Measurements from ENCODE around the gene FBXW7. TPM values are rescaled to one million over a fixed set of nuclear protein-coding genes. Genes with fewer than 3 reads are reported as not detected.
A peak's percentile ranks its signal among the peaks of the same experiment; 100 is the strongest.

The FBXW7 gene
- total RNA-seq, 1 experiment from 2014 or later: 27.1 TPM

DNA sequence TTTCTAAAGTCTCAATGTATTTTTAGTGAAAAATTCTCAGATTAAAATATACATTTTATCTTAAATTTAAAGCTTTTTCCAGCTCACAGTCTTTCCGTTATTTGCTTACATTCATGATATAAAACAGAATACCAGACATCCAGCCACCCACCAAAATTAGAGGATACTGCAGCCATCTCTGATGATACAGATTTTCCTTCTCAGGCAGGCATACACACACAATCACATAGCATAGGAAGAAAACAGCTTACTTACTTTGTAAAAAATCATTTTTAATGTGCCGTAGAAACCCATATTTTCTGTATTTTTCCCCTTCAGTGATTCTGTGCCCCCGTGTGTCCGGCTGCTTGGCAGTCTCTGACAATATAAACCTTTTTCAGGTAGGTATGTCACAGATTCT, 183.7 kb downstream of the FBXW7 start:
- Histone ChIP-seq H3K23me2 (ENCODE audit: insufficient read length, low read depth, low read length, poor library complexity, severe bottlenecking) (no peaks in the 10 kb centered on the region), H2AK5ac (ENCODE audit: insufficient read length, low read length) (no peak overlapping the region), H4K5ac (ENCODE audit: insufficient read length, low read depth, low read length) (no peak overlapping the region), H4K8ac (replicated peaks; ENCODE audit: insufficient read length, low read depth, low read length) (no peak overlapping the region), H4K20me1 (ENCODE audit: control insufficient read depth, insufficient read depth, insufficient read length) (no peaks in the 10 kb centered on the region), H2BK120ac (ENCODE audit: low read depth, low read length, poor library complexity, severe bottlenecking) (no peak overlapping the region), H3K18ac (ENCODE audit: insufficient read length, low read depth, low read length) (no peak overlapping the region), H3K4me1 (ENCODE audit: insufficient read depth, low read length) (no peaks in the 10 kb centered on the region), H2BK15ac (ENCODE audit: low read depth, low read length) (no peak overlapping the region), H3K79me1 (ENCODE audit: insufficient read depth, low read depth, low read length, poor library complexity, severe bottlenecking) (no peaks in the 10 kb centered on the region), H3T11ph (ENCODE audit: low read length) (no peak overlapping the region), H3K27ac (ENCODE audit: insufficient read length, low read depth, low read length) (no peak overlapping the region), H3K79me2 (ENCODE audit: insufficient read depth, low read length) (no peaks in the 10 kb centered on the region), H3K9ac (ENCODE audit: extremely low read depth, insufficient read length, low read length) (no peak overlapping the region), H2AFZ (ENCODE audit: low read length) (no peak overlapping the region), H3K23ac (ENCODE audit: insufficient read length, low read depth, low read length) (no peak overlapping the region), H2BK12ac (ENCODE audit: insufficient read length, low read depth, low read length) (no peak overlapping the region), H2BK5ac (ENCODE audit: insufficient read length, low read length) (no peak overlapping the region), H3K9me3 (ENCODE audit: control insufficient read depth, low read depth, low read length) (no peaks in the 10 kb centered on the region), H3K4ac (ENCODE audit: low read depth, low read length) (no peak overlapping the region), H3K14ac (ENCODE audit: insufficient read depth, low read length) (no peak overlapping the region), H2BK20ac (ENCODE audit: low read depth, low read length, poor library complexity, severe bottlenecking) (no peak overlapping the region), H3K56ac (ENCODE audit: insufficient read length, low read depth, low read length) (no peak overlapping the region), H3K4me2 (ENCODE audit: insufficient read depth, insufficient read length, low read length) (no peak overlapping the region), H3K27me3 (ENCODE audit: insufficient read depth, low read length) (no peaks in the 10 kb centered on the region), H4K91ac (ENCODE audit: insufficient read length, low read depth, low read length) (no peak overlapping the region)
- WGBS (ENCODE audit: extremely low coverage, insufficient read length, low lambda C conversion rate): no CpG with 5 or more reads among the region's 4 CpGs
- no peaks in the 10 kb centered on the region for H3K27me3 Mint-ChIP-seq (ENCODE audit: low read depth)
- no peaks in the 10 kb centered on the region for H3K36me3 Mint-ChIP-seq (ENCODE audit: insufficient read depth in 1 of 3, low read depth in 3 of 3)
- TF ChIP-seq, protein P1, sequence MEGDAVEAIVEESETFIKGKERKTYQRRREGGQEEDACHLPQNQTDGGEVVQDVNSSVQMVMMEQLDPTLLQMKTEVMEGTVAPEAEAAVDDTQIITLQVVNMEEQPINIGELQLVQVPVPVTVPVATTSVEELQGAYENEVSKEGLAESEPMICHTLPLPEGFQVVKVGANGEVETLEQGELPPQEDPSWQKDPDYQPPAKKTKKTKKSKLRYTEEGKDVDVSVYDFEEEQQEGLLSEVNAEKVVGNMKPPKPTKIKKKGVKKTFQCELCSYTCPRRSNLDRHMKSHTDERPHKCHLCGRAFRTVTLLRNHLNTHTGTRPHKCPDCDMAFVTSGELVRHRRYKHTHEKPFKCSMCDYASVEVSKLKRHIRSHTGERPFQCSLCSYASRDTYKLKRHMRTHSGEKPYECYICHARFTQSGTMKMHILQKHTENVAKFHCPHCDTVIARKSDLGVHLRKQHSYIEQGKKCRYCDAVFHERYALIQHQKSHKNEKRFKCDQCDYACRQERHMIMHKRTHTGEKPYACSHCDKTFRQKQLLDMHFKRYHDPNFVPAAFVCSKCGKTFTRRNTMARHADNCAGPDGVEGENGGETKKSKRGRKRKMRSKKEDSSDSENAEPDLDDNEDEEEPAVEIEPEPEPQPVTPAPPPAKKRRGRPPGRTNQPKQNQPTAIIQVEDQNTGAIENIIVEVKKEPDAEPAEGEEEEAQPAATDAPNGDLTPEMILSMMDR (conservative IDR thresholded peaks at IDR 0.05): no peak
- no peak overlapping the region; a peak in 2 of 7 replicates for H3K27ac Mint-ChIP-seq
- peaks cover 10 to 12% of the 10 kb centered on the region in 2 experiments for H3K4me1 Mint-ChIP-seq
- no peak for DNase-seq
- H3K4me3 Mint-ChIP-seq: peak overlapping the region in 1 of 2 experiments; percentile 17; a peak in 2 of 5 replicates
- H3K9me3 Mint-ChIP-seq: no peaks in the 10 kb centered on the region
